HUDEP-2 (cell line): ENCODE results near the gene HOXA6.
A peak's percentile ranks its signal among the peaks of the same experiment; 100 is the strongest.

Experiments used
- DNase-seq, 76 experiments: peaks; one replicate each; lab custom pipeline; 2025; ENCODE audit not compliant: unreplicated experiment in 76 of 76; lab: John Stamatoyannopoulos, UW

Gene HOXA6

GRCh38 chr7:27147199-27148030 lies at the start of gene HOXA6:
Gene HOXA6 (minus strand): TSS chr7:27147774. CDS start chr7:27147749, 25 bp downstream.
- DNase-seq: no peak

GRCh38 chr7:27196287-27196767 lies 48.8 kb upstream of the HOXA6 start:
- peak in 66 of 76 experiments; percentile 2 to 81 (median 52) for DNase-seq

GRCh38 chr7:27194686-27195379 lies 47.3 kb upstream of the HOXA6 start:
- no peak for DNase-seq

- DNase-seq: no peak
These were observed 46.4 kb upstream of the HOXA6 start for GRCh38 chr7:27194002-27194352.

- DNase-seq: no peak
These were observed 45.9 kb upstream of the HOXA6 start for GRCh38 chr7:27193335-27194001.

GRCh38 chr7:27192546-27193334 lies 45.2 kb upstream of the HOXA6 start:
- no peak for DNase-seq

GRCh38 chr7:27191833-27192545 lies 44.4 kb upstream of the HOXA6 start:
- no peak for DNase-seq

- DNase-seq: no peak
These were observed 43.7 kb upstream of the HOXA6 start for GRCh38 chr7:27191161-27191731.

GRCh38 chr7:27189997-27190748 lies 42.6 kb upstream of the HOXA6 start:
- DNase-seq: no peak

- DNase-seq: no peak
These were observed 41.9 kb upstream of the HOXA6 start for GRCh38 chr7:27189295-27189996.

- no peak for DNase-seq
These were observed 41.1 kb upstream of the HOXA6 start for GRCh38 chr7:27188386-27189294.

- DNase-seq: no peak
These were observed 40.2 kb upstream of the HOXA6 start for GRCh38 chr7:27187475-27188385.

- no peak for DNase-seq
These were observed 39.3 kb upstream of the HOXA6 start for GRCh38 chr7:27186668-27187474.

- no peak for DNase-seq
These were observed 38.5 kb upstream of the HOXA6 start for GRCh38 chr7:27185854-27186667.
